Osteoblast (primary cell): ENCODE data around the gene RASL11A. TPM values are rescaled to one million over a fixed set of nuclear protein-coding genes. Genes with fewer than 3 reads are reported as not detected.

Experiments
- DNase-seq: peaks from one replicate; pipeline ENCODE4 v3.0.0; 2011; ENCODE audit warnings: low spot score, mixed read lengths; ENCODE audit not compliant: insufficient read length; ENCODE audit errors: missing footprints
- H2AFZ ChIP-seq: 2 replicates; pipeline ENCODE4 v1.6.0; 2011; ENCODE audit warnings: mild to moderate bottlenecking, low read length
- H3K27ac ChIP-seq: 2 replicates; pipeline ENCODE4 v1.5.1; 2011; ENCODE audit warnings: mild to moderate bottlenecking, low read depth, low read length, moderate library complexity
- H3K27me3 ChIP-seq: 2 replicates; pipeline ENCODE4 v1.6.0; 2012; ENCODE audit warnings: mild to moderate bottlenecking, control low read depth, inconsistent platforms, low read length, moderate library complexity; ENCODE audit not compliant: insufficient read depth
- H3K36me3 ChIP-seq: 2 replicates; pipeline ENCODE4 v1.5.1; 2011; ENCODE audit warnings: mild to moderate bottlenecking, low read length, control low read depth, moderate library complexity; ENCODE audit not compliant: insufficient read depth
- H3K4me1 ChIP-seq: 2 replicates; pipeline ENCODE4 v1.5.1; 2011; ENCODE audit warnings: mild to moderate bottlenecking, low read length, control low read depth, moderate library complexity; ENCODE audit not compliant: insufficient read depth
- H3K4me2 ChIP-seq: 2 replicates; pipeline ENCODE4 v1.6.0; 2011; ENCODE audit warnings: mild to moderate bottlenecking, low read length; ENCODE audit not compliant: insufficient read depth
- H3K4me3 ChIP-seq: fragments of 200-600 bp; sonication (generic); 3 replicates; pipeline ENCODE4 v1.5.1; 2012; ENCODE audit warnings: mild to moderate bottlenecking, low read length, inconsistent platforms; ENCODE audit not compliant: insufficient read depth
- H3K79me2 ChIP-seq: 2 replicates; pipeline ENCODE4 v1.6.0; 2012; ENCODE audit warnings: mild to moderate bottlenecking, low read length, control low read depth, inconsistent platforms; ENCODE audit not compliant: insufficient read depth
- H3K9me3 ChIP-seq: 2 replicates; pipeline ENCODE4 v1.5.1; 2011; ENCODE audit warnings: low read depth, low read length, control low read depth
- H4K20me1 ChIP-seq: 2 replicates; pipeline ENCODE4 v1.6.0; 2012; ENCODE audit warnings: mild to moderate bottlenecking, low read length, control low read depth; ENCODE audit not compliant: insufficient read depth
- total RNA-seq: library from RNA; depleted of rRNA; stranded (reverse); fragments of >200 nt; gene quantifications from 2 replicates; pipeline ENCODE4 v1.2.3, GENCODE V29; 2012
- TF ChIP-seq, protein P1 (sequence below): IDR thresholded peaks from 2 replicates; pipeline ENCODE4 v1.5.1; 2011; ENCODE audit warnings: mild to moderate bottlenecking, low read depth, low read length, moderate library complexity; ENCODE audit errors: extremely low read depth

Gene RASL11A
- total RNA-seq, 1 donor = 11.9 TPM

DNA sequence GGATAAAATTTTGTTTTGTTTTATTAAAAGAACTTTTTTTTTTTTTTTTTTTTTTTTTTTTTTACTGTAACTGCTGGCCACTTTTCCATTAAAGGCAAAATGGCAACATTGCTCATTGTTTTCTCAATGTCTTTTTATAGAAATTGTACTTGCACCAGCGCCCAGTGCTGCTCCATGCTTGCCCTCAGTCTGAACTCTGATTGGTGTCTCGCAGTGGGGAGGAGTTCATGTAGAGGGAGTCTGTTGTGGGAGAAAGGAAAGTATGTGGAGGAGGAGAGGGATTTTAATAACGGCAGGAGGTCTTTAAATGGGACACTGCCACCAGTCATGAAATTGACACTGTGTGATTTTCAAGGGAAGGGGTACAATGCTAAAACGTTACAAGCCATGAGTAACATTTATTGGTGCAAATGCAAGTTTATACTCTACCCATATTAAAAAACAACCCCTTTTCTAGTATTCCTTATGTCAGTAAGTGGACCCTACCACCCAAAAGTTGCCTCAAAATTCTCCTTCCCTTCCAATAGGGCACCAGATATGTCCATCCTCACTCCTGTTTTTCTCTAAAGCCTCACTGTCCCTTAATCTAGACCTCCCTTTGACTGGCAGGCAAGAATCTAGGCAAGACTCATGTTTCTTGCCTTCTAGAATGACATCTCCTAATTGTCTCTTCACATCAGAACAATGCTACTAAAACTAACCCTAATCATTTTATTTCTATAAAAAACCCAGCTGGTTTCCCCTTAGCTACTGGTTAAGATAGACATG is 3.2 kb downstream of the RASL11A start:
- peak overlapping the region; percentile 22 for H3K4me3 ChIP-seq
- peaks cover 5% of the 10 kb centered on the region for H3K27me3 ChIP-seq
- TF ChIP-seq, protein P1, sequence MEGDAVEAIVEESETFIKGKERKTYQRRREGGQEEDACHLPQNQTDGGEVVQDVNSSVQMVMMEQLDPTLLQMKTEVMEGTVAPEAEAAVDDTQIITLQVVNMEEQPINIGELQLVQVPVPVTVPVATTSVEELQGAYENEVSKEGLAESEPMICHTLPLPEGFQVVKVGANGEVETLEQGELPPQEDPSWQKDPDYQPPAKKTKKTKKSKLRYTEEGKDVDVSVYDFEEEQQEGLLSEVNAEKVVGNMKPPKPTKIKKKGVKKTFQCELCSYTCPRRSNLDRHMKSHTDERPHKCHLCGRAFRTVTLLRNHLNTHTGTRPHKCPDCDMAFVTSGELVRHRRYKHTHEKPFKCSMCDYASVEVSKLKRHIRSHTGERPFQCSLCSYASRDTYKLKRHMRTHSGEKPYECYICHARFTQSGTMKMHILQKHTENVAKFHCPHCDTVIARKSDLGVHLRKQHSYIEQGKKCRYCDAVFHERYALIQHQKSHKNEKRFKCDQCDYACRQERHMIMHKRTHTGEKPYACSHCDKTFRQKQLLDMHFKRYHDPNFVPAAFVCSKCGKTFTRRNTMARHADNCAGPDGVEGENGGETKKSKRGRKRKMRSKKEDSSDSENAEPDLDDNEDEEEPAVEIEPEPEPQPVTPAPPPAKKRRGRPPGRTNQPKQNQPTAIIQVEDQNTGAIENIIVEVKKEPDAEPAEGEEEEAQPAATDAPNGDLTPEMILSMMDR = no peak
- DNase-seq = peak; percentile 92
- H4K20me1 ChIP-seq = no peaks in the 10 kb centered on the region
- no peaks in the 10 kb centered on the region for H3K36me3 ChIP-seq
- H3K9me3 ChIP-seq = no peaks in the 10 kb centered on the region
- H3K4me2 ChIP-seq = peak overlapping the region; percentile 91
- no peaks in the 10 kb centered on the region for H3K79me2 ChIP-seq
- H3K27ac ChIP-seq = no peak overlapping the region
- no peak overlapping the region for H2AFZ ChIP-seq
- H3K4me1 ChIP-seq = peaks cover 36% of the 10 kb centered on the region

DNA sequence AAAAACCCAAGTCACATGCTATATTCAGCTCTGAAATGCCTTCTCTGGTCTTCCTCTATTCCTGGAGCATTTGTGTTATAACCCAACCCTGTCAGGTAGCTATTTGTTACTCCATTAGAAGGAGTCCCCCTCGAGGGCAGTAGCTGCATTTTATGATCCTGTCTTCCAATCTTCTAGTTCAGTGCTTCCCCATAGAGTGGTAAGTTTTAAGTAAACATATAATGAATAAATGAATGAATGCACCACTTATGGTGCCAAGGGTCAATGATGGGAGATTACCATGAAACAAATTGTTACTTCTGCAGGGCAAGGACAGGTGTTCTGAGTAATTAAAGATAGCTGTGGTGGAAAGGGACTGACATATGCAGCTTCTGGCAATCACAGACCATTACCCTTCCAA is 4.0 kb downstream of the RASL11A start:
- no peak overlapping the region for H3K4me2 ChIP-seq
- TF ChIP-seq, protein P1 = no peak
- H3K4me1 ChIP-seq = peaks cover 36% of the 10 kb centered on the region
- peaks cover 5% of the 10 kb centered on the region for H3K27me3 ChIP-seq
- H3K4me3 ChIP-seq = no peak overlapping the region
- no peaks in the 10 kb centered on the region for H3K9me3 ChIP-seq
- no peaks in the 10 kb centered on the region for H4K20me1 ChIP-seq
- no peaks in the 10 kb centered on the region for H3K36me3 ChIP-seq
- H3K79me2 ChIP-seq = no peaks in the 10 kb centered on the region
- no peak for DNase-seq
- no peak overlapping the region for H3K27ac ChIP-seq
- H2AFZ ChIP-seq = no peak overlapping the region

DNA sequence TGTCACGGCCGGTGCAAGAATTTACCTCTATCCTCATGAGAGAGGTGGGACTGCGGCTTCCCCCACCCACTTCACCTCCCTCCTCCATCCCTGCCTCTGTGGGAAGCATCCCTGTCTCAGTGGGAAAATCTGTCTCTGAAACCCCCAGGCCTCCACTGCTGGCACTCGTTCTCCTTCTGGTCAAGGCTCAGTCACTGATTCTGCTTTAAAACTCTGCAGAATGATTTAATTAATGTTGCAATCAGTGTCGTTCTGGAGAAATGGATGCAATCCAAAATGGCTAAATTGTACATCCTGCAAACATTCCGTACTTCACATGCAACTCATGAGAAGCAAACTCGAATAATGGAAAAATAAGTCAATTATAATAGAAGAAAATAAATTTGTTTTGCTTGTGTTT is 5.6 kb downstream of the RASL11A start:
- H3K27me3 ChIP-seq = peaks cover 5% of the 10 kb centered on the region
- TF ChIP-seq, protein P1 = no peak
- no peak overlapping the region for H3K4me3 ChIP-seq
- no peaks in the 10 kb centered on the region for H4K20me1 ChIP-seq
- H2AFZ ChIP-seq = no peak overlapping the region
- peaks cover 33% of the 10 kb centered on the region for H3K4me1 ChIP-seq
- no peak overlapping the region for H3K27ac ChIP-seq
- no peak for DNase-seq
- H3K36me3 ChIP-seq = no peaks in the 10 kb centered on the region
- H3K79me2 ChIP-seq = no peaks in the 10 kb centered on the region
- H3K9me3 ChIP-seq = no peaks in the 10 kb centered on the region
- no peak overlapping the region for H3K4me2 ChIP-seq

DNA sequence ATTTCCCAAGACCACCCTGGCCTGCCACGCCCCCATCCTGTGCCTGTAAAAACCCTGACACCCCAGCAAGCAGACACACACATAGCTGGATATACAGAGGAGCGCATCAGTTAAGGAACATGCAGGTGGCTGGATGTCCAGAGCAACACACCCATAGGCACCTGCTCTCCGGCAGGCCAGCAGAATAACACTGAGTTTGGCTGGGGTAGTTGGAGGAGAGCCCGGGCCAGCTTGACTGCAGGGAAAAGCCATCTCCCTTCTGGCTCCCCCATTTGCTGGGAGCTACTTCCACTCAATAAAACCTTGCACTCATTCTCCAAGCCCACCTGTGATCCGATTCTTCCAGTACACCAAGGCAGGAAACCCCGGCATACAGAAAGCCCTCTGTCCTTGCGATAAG is 8.9 kb downstream of the RASL11A start:
- H3K4me2 ChIP-seq = no peak overlapping the region
- peaks cover under 1% of the 10 kb centered on the region for H3K4me1 ChIP-seq
- no peak overlapping the region for H3K27ac ChIP-seq
- no peaks in the 10 kb centered on the region for H3K79me2 ChIP-seq
- H3K9me3 ChIP-seq = no peaks in the 10 kb centered on the region
- no peak overlapping the region for H2AFZ ChIP-seq
- no peaks in the 10 kb centered on the region for H3K36me3 ChIP-seq
- H3K27me3 ChIP-seq = peaks cover 5% of the 10 kb centered on the region
- H3K4me3 ChIP-seq = no peak overlapping the region
- H4K20me1 ChIP-seq = no peaks in the 10 kb centered on the region
- DNase-seq = no peak
- TF ChIP-seq, protein P1 = no peak
